ENCODE measurements around the gene CNTNAP4. TPM values are rescaled to one million over a fixed set of nuclear protein-coding genes. Genes with fewer than 3 reads are reported as not detected.

Gene CNTNAP4
- total RNA-seq, 1 experiment from 2014 or later = not detected

- Histone ChIP-seq H2BK15ac (ENCODE audit: low read depth, low read length) (no peak overlapping the region), H4K8ac (replicated peaks; ENCODE audit: insufficient read length, low read depth, low read length) (no peak overlapping the region), H3K9ac (ENCODE audit: extremely low read depth, insufficient read length, low read length) (no peak overlapping the region), H3K9me3 (ENCODE audit: control insufficient read depth, low read depth, low read length) (no peaks in the 10 kb centered on the region), H3T11ph (ENCODE audit: low read length) (no peak overlapping the region), H3K27me3 (ENCODE audit: insufficient read depth, low read length) (no peaks in the 10 kb centered on the region), H3K23ac (ENCODE audit: insufficient read length, low read depth, low read length) (no peak overlapping the region), H3K79me1 (ENCODE audit: insufficient read depth, low read depth, low read length, poor library complexity, severe bottlenecking) (no peaks in the 10 kb centered on the region), H3K4me1 (ENCODE audit: insufficient read depth, low read length) (no peaks in the 10 kb centered on the region), H3K4ac (ENCODE audit: low read depth, low read length) (no peak overlapping the region), H2BK120ac (ENCODE audit: low read depth, low read length, poor library complexity, severe bottlenecking) (no peak overlapping the region), H3K4me2 (ENCODE audit: insufficient read depth, insufficient read length, low read length) (no peak overlapping the region), H3K23me2 (ENCODE audit: insufficient read length, low read depth, low read length, poor library complexity, severe bottlenecking) (no peaks in the 10 kb centered on the region), H4K5ac (ENCODE audit: insufficient read length, low read depth, low read length) (no peak overlapping the region), H4K91ac (ENCODE audit: insufficient read length, low read depth, low read length) (no peak overlapping the region), H2BK5ac (ENCODE audit: insufficient read length, low read length) (no peak overlapping the region), H3K14ac (ENCODE audit: insufficient read depth, low read length) (no peak overlapping the region), H3K18ac (ENCODE audit: insufficient read length, low read depth, low read length) (no peak overlapping the region), H2BK20ac (ENCODE audit: low read depth, low read length, poor library complexity, severe bottlenecking) (no peak overlapping the region), H2AK5ac (ENCODE audit: insufficient read length, low read length) (no peak overlapping the region), H2BK12ac (ENCODE audit: insufficient read length, low read depth, low read length) (no peak overlapping the region), H4K20me1 (ENCODE audit: control insufficient read depth, insufficient read depth, insufficient read length) (no peaks in the 10 kb centered on the region), H2AFZ (ENCODE audit: low read length) (no peak overlapping the region), H3K27ac (ENCODE audit: insufficient read length, low read depth, low read length) (no peak overlapping the region), H3K79me2 (ENCODE audit: insufficient read depth, low read length) (no peaks in the 10 kb centered on the region), H3K56ac (ENCODE audit: insufficient read length, low read depth, low read length) (no peak overlapping the region)
- H3K27me3 Mint-ChIP-seq (ENCODE audit: low read depth) = peaks cover 3% of the 10 kb centered on the region
- no peaks in the 10 kb centered on the region for H3K4me1 Mint-ChIP-seq
- WGBS (ENCODE audit: extremely low coverage, insufficient read length, low lambda C conversion rate) = no CpG with 5 or more reads among the region's 3 CpGs
- no peaks in the 10 kb centered on the region for H3K36me3 Mint-ChIP-seq (ENCODE audit: insufficient read depth in 1 of 3, low read depth in 3 of 3)
- no peak overlapping the region for H3K27ac Mint-ChIP-seq
- no peak for DNase-seq
- TF ChIP-seq CTCF (conservative IDR thresholded peaks at IDR 0.05) = no peak
- no peak overlapping the region for H3K4me3 Mint-ChIP-seq
- no peaks in the 10 kb centered on the region for H3K9me3 Mint-ChIP-seq
These were observed 20.7 kb downstream of the CNTNAP4 start for GRCh38 chr16:76297941-76298340.

Measured in H9 (cell line).